ENCODE measurements around the gene SSBP3. TPM values are rescaled to one million over a fixed set of nuclear protein-coding genes. Genes with fewer than 3 reads are reported as not detected.

SSBP3 gene
- total RNA-seq, 1 donor, result 14.5 TPM

- DNase-seq (ENCODE audit: insufficient read length, low spot score, missing footprints), result no peak
- H3K27ac ChIP-seq (ENCODE audit: low read depth, low read length), result no peak overlapping the region
- no peak overlapping the region for H3K4me3 ChIP-seq (ENCODE audit: insufficient read depth, low read length)
- no peaks in the 10 kb centered on the region for H3K27me3 ChIP-seq (ENCODE audit: insufficient read depth, low read length)
- H3K36me3 ChIP-seq (ENCODE audit: insufficient read depth, low read length), result no peaks in the 10 kb centered on the region
- no peaks in the 10 kb centered on the region for H3K9me3 ChIP-seq (ENCODE audit: low read depth, low read length)
- peaks cover 8% of the 10 kb centered on the region for H4K20me1 ChIP-seq (ENCODE audit: insufficient read depth, low read length)
- H3K4me1 ChIP-seq (ENCODE audit: insufficient read depth, low read length), result no peaks in the 10 kb centered on the region
- H2AFZ ChIP-seq (ENCODE audit: low read length), result no peak overlapping the region
- H3K79me2 ChIP-seq (ENCODE audit: insufficient read depth, low read length), result peaks cover 3% of the 10 kb centered on the region
- no peak for TF ChIP-seq CTCF (IDR thresholded peaks at IDR 0.05; ENCODE audit: extremely low read depth, low read depth, low read length)
- H3K4me2 ChIP-seq (ENCODE audit: insufficient read depth, low read length), result no peak overlapping the region
These were observed 63.2 kb downstream of the SSBP3 start for GRCh38 chr1:54342742-54343687.

- H2AFZ ChIP-seq (ENCODE audit: low read length), result no peak overlapping the region
- no peaks in the 10 kb centered on the region for H3K27me3 ChIP-seq (ENCODE audit: insufficient read depth, low read length)
- no peaks in the 10 kb centered on the region for H3K36me3 ChIP-seq (ENCODE audit: insufficient read depth, low read length)
These were observed 63.9 kb downstream of the SSBP3 start for GRCh38 chr1:54342288-54342687.

GRCh38 chr1:54341763-54342162, 64.4 kb downstream of the SSBP3 start:
- H3K4me2 ChIP-seq (ENCODE audit: insufficient read depth, low read length), result no peak overlapping the region
- no peaks in the 10 kb centered on the region for H3K4me1 ChIP-seq (ENCODE audit: insufficient read depth, low read length)
- H3K79me2 ChIP-seq (ENCODE audit: insufficient read depth, low read length), result peaks cover 6% of the 10 kb centered on the region
- H4K20me1 ChIP-seq (ENCODE audit: insufficient read depth, low read length), result peaks cover 8% of the 10 kb centered on the region
- no peak for TF ChIP-seq CTCF (IDR thresholded peaks at IDR 0.05; ENCODE audit: extremely low read depth, low read depth, low read length)
- H3K4me3 ChIP-seq (ENCODE audit: insufficient read depth, low read length), result no peak overlapping the region
- DNase-seq (ENCODE audit: insufficient read length, low spot score, missing footprints), result no peak
- no peak overlapping the region for H3K27ac ChIP-seq (ENCODE audit: low read depth, low read length)
- no peak overlapping the region for H2AFZ ChIP-seq (ENCODE audit: low read length)
- no peaks in the 10 kb centered on the region for H3K36me3 ChIP-seq (ENCODE audit: insufficient read depth, low read length)
- H3K9me3 ChIP-seq (ENCODE audit: low read depth, low read length), result no peaks in the 10 kb centered on the region
- no peaks in the 10 kb centered on the region for H3K27me3 ChIP-seq (ENCODE audit: insufficient read depth, low read length)

More at GRCh38 chr1:54342288-54342687, 63.9 kb downstream of the SSBP3 start:
- H3K4me1 ChIP-seq (ENCODE audit: insufficient read depth, low read length), result no peaks in the 10 kb centered on the region
- peaks cover 8% of the 10 kb centered on the region for H4K20me1 ChIP-seq (ENCODE audit: insufficient read depth, low read length)
- no peak overlapping the region for H3K4me2 ChIP-seq (ENCODE audit: insufficient read depth, low read length)
- peaks cover 3% of the 10 kb centered on the region for H3K79me2 ChIP-seq (ENCODE audit: insufficient read depth, low read length)
- H3K27ac ChIP-seq (ENCODE audit: low read depth, low read length), result no peak overlapping the region
- H3K9me3 ChIP-seq (ENCODE audit: low read depth, low read length), result no peaks in the 10 kb centered on the region
- no peak overlapping the region for H3K4me3 ChIP-seq (ENCODE audit: insufficient read depth, low read length)
- no peak for TF ChIP-seq CTCF (IDR thresholded peaks at IDR 0.05; ENCODE audit: extremely low read depth, low read depth, low read length)
- DNase-seq (ENCODE audit: insufficient read length, low spot score, missing footprints), result no peak

- Histone ChIP-seq H4K20me1 (ENCODE audit: insufficient read depth, low read length) (peaks cover 8% of the 10 kb centered on the region), H2AFZ (ENCODE audit: low read length) (no peak overlapping the region), H3K36me3 (ENCODE audit: insufficient read depth, low read length) (no peaks in the 10 kb centered on the region), H3K9me3 (ENCODE audit: low read depth, low read length) (no peaks in the 10 kb centered on the region), H3K4me3 (ENCODE audit: insufficient read depth, low read length) (no peak overlapping the region), H3K27ac (ENCODE audit: low read depth, low read length) (no peak overlapping the region), H3K4me2 (ENCODE audit: insufficient read depth, low read length) (no peak overlapping the region), H3K27me3 (ENCODE audit: insufficient read depth, low read length) (no peaks in the 10 kb centered on the region), H3K79me2 (ENCODE audit: insufficient read depth, low read length) (peaks cover 9% of the 10 kb centered on the region), H3K4me1 (ENCODE audit: insufficient read depth, low read length) (peaks cover 6% of the 10 kb centered on the region)
- no peak for DNase-seq (ENCODE audit: insufficient read length, low spot score, missing footprints)
- TF ChIP-seq CTCF (IDR thresholded peaks at IDR 0.05; ENCODE audit: extremely low read depth, low read depth, low read length), result no peak
These were observed 65.3 kb downstream of the SSBP3 start for GRCh38 chr1:54340878-54341277.

Measured in osteoblast (primary cell).